GM18867 (cell line): ENCODE measurements around the gene ZIC5.

Source experiments
- ATAC-seq: cut with Tn5 transposase; IDR thresholded peaks from one replicate; pipeline ENCODE4 v1.9.1; 2021; ENCODE audit warnings: mild to moderate bottlenecking, moderate library complexity; ENCODE audit not compliant: unreplicated experiment

The ZIC5 gene

GRCh38 chr13:99987154-99988019, 15.8 kb upstream of the ZIC5 start:
- no peak for ATAC-seq

- ATAC-seq, result no peak
Measured at GRCh38 chr13:99986741-99987140, 15.2 kb upstream of the ZIC5 start.

- ATAC-seq, result no peak
Measured at GRCh38 chr13:99985886-99986527, 14.4 kb upstream of the ZIC5 start.

GRCh38 chr13:99985241-99985874, 13.8 kb upstream of the ZIC5 start:
- ATAC-seq, result no peak

GRCh38 chr13:99984461-99985240, 13.1 kb upstream of the ZIC5 start:
- ATAC-seq, result no peak

GRCh38 chr13:99983499-99984401, 12.2 kb upstream of the ZIC5 start:
- ATAC-seq, result no peak

GRCh38 chr13:99982731-99983498, 11.3 kb upstream of the ZIC5 start:
- no peak for ATAC-seq

DNA sequence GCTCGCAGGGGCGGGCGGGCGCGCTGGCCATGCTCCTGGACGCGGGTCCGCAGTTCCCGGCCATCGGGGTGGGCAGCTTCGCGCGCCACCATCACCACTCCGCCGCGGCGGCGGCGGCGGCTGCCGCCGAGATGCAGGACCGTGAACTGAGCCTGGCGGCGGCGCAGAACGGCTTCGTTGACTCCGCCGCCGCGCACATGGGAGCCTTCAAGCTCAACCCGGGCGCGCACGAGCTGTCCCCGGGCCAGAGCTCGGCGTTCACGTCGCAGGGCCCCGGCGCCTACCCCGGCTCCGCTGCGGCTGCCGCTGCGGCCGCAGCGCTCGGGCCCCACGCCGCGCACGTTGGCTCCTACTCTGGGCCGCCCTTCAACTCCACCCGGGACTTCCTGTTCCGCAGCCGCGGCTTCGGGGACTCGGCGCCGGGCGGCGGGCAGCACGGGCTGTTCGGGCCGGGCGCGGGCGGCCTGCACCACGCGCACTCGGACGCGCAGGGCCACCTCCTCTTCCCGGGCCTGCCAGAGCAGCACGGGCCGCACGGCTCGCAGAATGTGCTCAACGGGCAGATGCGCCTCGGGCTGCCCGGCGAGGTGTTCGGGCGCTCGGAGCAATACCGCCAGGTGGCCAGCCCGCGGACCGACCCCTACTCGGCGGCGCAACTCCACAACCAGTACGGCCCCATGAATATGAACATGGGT, 10.6 kb upstream of the ZIC5 start:
- ATAC-seq, result no peak

DNA sequence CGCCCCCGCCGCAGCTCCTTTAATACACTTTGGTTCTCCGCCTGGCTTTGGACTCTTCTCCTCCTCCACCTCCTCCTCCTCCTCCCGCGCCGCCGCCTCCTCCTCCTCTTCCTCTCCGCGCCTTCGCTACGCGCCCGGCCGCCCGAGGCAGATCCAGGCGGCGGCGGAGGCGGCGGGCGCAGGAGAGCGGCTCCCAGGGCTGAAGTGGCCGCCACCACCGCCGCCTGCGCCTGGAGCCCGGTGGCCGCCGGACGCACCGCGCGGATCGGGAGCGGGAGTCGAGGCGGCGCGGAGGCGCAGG, 10.1 kb upstream of the ZIC5 start, which contains the start of gene ZIC2:
Gene ZIC2, plus strand, starts transcription at position 50 of the 301 bp plus-strand sequence. CDS start 281 bp downstream, outside the sequence.
- ATAC-seq, result no peak

GRCh38 chr13:99980824-99981734, 9.5 kb upstream of the ZIC5 start:
- peak; percentile 25 for ATAC-seq

- peak; percentile 90 for ATAC-seq
Measured at GRCh38 chr13:99980201-99980823, 8.7 kb upstream of the ZIC5 start.

DNA sequence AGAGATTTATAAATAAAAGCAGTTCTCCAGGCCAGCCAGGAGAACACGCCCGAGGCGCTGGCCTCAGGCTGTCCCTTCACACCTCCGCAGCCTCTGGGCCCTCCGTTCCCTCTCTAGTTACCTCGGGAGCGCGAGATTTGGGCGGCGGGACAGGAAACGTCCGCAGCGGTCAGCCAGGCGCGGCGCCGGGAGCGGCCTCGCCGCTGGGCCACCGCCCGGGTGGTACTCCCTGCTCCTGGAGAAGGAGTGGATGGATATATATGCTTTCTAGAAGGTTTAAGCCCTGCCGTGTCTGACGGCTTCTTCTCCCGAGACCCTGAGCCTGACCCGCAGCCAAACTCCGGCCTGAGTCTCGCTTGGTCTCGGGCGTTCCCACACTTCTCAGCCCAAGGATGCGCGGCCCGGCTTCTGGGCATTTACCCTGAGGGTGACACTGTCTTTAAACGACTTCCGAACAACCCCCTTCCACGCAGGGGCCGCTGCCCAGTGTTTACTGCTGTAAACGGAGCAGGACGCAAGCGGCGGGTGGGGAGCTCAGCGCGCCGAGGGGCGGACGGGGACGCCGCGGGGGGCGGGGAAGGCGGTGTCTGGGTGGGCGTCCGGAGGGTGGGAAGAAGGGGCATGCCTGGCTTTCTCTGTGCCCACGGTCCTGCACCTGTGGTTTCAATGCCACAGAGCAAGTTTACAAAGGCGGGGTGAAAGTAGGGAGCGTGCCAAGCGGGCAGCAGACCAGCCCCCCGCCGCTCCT, 8.1 kb upstream of the ZIC5 start:
- no peak for ATAC-seq

DNA sequence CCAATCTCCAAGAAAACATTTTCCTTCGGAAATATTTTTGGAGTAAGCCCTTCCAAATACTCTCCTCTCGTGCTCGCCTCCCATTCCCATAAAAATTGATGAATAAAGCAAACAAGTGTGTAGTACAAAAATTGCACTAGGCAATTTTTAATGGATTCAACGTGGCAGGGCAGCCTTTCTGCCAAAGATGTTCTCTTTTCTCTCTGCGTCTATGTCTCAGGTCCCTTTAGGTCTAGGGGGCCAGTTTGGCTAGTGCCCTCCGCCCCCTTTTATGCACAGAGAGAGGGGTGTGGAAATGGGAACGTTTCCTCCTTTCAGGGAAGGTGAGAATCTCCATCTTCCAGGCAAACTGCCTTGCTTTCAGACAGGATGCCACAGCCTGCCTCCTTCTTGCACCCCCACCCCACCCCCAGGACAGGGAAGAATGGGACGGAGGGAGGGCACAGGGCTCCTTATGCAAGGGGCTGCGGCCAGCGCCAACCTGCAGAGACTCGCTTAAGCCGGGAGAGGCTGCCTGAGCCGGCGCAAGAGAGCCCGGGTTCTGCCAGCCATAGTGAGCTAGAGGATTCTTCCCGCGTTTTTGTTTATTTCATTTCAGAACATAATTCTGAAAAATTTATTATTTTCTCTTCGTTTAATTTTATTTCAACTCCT, 7.4 kb upstream of the ZIC5 start:
- no peak for ATAC-seq

GRCh38 chr13:99977912-99978798, 6.6 kb upstream of the ZIC5 start:
- no peak for ATAC-seq

DNA sequence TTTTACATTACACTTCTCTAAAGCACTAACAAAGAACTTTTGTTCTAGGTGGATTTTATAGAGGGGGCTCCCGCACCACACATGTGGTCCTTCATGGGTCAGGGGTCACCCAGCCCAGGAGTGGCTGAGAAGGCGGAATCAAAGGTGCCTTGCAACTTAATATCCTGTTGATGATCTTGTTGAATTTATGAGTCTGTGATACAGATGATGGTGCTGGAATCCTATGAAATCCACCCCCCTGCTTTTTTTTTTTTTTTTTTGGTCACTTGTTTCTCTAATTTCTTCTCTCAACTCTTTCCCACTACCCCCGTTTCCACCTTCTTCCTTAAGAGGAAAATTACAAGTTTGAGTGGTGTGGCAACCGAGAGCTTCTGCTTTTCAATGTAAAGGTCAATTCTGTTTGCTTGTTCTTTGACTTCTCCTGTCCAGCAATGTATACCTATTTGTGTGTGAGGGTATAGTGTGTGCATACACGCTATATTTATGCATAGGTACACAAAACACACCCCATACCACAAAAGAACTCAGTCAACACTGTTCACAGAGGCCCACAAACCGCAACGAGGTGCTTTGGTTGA, 5.9 kb upstream of the ZIC5 start:
- ATAC-seq, result no peak
